GM18519 (cell line): ENCODE results near the gene HOXA4.

Experiments used
- ATAC-seq: cut with Tn5 transposase; IDR thresholded peaks from one replicate; pipeline ENCODE4 v1.9.1; 2021; ENCODE audit warnings: mild to moderate bottlenecking, moderate library complexity; ENCODE audit not compliant: unreplicated experiment, low FRiP score

The HOXA4 gene

DNA sequence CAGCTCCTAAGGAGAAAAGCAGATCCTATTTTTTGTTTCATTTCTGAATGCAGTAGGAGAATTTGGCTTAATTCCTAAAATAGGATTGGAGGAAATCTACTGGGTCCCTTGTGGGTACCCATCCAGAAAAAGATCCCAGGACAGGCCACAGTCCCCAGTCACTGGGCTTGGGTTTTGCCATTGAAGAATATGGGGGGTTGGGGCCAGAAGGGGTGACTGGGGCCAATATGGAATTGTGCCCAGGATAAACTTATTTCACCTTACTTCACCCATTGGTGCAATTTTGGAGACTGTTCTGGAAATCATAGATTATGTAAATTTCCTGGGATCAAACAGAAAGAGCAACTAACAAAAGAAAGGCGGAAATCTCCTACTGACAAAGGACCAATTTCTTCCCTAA, 7.9 kb upstream of the HOXA4 start:
- ATAC-seq = no peak

DNA sequence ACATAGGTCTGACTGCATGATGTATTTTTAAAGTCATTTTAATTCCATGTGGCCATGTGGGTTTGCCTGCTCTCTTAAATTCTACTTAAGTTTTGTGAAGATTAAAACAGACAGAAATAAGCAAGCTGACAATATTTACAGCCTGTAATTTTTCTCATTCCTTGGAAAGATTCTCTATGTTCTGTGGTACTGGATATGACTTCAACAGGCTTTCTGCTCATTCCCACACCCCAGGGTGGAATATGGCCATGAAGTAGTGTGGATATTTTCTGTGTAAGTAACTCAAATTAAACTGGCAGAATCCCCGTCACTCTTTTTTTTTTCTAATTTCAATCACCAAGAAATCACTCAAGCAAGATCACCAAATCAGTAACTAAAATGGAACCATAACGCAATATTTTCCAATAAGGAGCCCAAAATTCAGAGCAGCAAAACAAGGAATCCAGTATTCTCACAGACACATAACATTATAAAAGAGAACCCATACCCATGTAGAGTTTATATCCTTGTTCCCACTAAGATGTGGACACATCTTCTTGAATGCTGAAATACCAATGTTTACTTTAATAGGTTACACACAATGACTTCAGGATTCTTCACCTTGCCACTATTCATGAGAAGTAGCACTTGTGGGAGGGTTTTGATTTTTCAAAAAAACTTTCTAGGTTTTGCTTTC, 7.2 kb upstream of the HOXA4 start:
- ATAC-seq = no peak

DNA sequence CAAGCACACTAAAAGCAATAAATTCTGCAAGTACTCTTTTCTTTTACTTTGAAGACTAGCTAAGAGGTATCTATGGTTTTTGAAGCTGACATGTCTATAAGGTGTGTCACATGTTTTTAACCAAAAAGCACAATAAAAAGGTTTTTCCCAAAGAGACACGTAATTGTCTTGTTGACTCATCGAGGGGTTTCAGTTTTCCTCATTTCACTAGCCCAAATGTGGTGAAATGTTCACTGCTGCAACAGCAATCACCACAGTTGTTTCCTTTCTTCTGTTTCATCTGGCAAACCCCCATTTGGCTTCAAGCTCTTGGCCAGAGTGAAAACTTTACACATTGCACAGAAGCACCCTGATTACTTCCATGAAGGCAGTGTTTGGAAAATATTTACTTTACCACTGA, 3.8 kb upstream of the HOXA4 start:
- ATAC-seq = no peak

- no peak for ATAC-seq
These were observed 3.1 kb upstream of the HOXA4 start for GRCh38 chr7:27133409-27134231.

DNA sequence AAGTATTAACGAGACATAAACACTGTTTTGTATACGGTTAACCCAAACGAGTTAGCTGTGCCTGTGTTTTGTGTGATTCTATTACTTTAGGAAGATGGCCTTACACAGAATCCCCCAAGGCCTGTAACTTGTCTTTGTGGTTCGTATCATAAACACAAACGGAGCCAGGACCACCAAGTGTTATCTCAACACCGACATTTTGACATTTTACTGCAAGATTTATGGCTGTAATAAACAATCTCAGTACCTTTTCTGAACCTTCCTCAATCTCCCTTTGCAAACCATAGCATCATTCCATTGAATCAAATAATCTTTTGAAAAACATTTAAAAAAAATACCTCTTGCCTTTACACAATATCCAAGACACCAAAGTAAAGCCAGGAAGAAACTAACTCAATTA, 2.4 kb upstream of the HOXA4 start:
- no peak for ATAC-seq

GRCh38 chr7:27132214-27132613, 1.7 kb upstream of the HOXA4 start:
- ATAC-seq = no peak

GRCh38 chr7:27131390-27131819, 848 bp upstream of the HOXA4 start:
- ATAC-seq = no peak

GRCh38 chr7:27129729-27130539, 623 bp downstream of the HOXA4 start:
- no peak for ATAC-seq

GRCh38 chr7:27128776-27129728, 1.5 kb downstream of the HOXA4 start:
- ATAC-seq = no peak

GRCh38 chr7:27128034-27128433, 2.5 kb downstream of the HOXA4 start:
- no peak for ATAC-seq

GRCh38 chr7:27126596-27127327, 3.8 kb downstream of the HOXA4 start:
- ATAC-seq = no peak

GRCh38 chr7:27125986-27126394, 4.6 kb downstream of the HOXA4 start:
- no peak for ATAC-seq

DNA sequence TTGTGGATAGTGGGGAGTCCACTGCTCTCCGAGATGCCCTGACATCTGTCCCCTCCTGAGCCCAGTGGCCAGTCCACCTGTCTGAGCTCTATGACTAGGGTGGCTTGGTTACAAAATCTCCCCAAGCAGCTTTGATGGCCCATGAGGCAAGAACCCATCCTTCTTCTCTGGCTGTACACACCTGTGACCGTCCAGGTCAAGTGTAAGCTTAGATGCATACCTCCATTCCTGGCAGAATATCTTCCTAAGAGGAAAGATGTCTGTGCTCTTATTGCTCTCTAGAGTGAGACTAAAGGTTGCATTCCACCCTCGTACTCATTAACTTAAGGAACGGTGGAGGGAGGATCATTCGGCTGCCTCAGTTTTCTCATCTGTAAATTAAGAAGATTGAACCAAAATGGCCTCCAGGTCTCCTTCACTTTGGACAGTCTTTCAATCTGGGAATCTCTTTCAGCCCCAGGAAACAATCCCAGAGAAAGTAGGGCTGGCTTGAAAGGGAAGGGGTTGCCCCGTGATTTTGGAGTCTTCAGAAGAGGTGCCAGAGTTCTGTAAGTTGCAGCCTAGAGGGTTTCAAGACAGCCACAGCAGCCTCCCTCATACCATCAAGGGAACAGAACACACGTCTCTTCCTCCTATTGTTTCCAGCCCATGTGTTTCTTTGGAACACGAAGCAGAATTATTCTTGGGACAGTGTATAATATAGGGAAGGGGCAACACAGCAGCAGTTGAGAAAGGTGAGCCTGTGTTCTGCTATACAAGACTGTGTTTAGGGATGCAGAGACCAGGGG, 5.5 kb downstream of the HOXA4 start:
- no peak for ATAC-seq

- no peak for ATAC-seq
These were observed 6.3 kb downstream of the HOXA4 start for GRCh38 chr7:27124096-27124901.

DNA sequence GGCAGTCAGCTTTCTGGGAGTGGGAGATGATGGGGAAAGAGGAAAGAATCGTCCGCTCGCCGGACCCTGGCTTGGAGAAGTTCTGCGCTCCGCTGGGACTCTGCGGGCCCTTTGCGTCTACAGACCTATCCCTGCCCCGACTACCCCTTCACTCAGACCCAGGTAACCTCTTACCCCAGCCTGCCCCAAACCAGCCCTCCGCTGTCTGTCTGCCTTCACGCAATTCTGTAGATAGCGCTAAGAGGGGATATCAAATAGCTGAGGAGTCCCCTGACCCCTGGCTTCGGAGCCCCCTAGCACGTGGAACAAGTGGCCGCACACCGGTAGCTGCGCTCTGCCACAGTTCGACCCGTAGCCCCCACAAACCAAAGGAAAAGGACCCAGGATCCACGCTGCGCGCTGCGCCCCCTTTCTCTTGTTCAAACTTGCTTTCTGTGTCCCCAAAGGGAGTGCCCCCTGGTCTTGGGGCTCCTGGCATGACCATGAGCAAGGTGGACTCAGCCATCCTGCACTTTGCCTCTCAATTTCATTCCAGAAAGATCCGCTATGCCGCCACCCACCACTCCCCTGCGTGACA, 7.0 kb downstream of the HOXA4 start:
- ATAC-seq = no peak

GRCh38 chr7:27123007-27123476, 7.5 kb downstream of the HOXA4 start:
- no peak for ATAC-seq
